OCI-LY3 (cell line): Measurements from ENCODE around the gene CA4.

Source experiments
- EZH2phosphoT487 ChIP-seq: fragments of 200-600 bp; shearing (Covaris generic); IDR thresholded peaks from 2 replicates; pipeline ENCODE4 v1.6.1; 2018; ENCODE audit warnings: antibody characterized with exemption, mixed run types, low read depth
- TF ChIP-seq, protein P1 (sequence below): fragments of 200-600, 300-600 bp; sonication (generic); IDR thresholded peaks from 2 replicates; pipeline ENCODE4 v1.5.1; 2014; ENCODE audit warnings: antibody characterized with exemption, low read length, low read depth

DNA sequence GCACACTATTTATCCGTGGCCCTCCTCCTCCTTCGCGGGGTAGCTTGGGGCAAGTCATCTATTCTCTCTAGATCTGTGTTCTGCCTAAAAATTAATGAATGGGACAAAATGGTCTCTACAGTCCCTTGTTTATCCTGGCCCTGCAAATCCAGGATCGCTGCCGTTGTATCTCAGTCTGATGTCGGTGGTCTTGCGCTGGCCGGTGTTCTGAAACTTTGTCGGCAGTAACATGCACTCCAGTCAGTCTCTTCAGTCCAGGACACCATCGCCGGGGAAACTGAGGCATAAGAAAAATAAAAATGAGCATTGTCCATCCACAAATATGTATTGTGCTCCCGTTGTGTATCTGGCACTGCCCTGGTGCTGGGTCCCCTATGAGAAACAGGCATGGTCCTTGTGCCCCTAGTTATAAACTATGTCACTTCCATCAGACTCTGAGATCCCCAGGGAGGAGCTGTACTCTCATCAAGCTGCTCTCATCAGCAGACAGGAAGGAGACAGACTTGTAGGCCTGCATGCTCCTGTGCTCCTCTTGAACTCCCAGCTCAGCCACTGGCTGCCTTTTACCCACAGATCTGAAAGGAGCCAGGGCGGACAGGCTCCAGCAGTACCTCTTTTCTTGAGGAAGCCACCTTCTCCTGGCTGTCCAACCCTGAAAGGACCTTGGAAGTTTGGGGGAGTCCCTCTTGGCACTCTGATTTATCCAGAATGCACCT lies 13.7 kb upstream of the CA4 start:
- TF ChIP-seq, protein P1, sequence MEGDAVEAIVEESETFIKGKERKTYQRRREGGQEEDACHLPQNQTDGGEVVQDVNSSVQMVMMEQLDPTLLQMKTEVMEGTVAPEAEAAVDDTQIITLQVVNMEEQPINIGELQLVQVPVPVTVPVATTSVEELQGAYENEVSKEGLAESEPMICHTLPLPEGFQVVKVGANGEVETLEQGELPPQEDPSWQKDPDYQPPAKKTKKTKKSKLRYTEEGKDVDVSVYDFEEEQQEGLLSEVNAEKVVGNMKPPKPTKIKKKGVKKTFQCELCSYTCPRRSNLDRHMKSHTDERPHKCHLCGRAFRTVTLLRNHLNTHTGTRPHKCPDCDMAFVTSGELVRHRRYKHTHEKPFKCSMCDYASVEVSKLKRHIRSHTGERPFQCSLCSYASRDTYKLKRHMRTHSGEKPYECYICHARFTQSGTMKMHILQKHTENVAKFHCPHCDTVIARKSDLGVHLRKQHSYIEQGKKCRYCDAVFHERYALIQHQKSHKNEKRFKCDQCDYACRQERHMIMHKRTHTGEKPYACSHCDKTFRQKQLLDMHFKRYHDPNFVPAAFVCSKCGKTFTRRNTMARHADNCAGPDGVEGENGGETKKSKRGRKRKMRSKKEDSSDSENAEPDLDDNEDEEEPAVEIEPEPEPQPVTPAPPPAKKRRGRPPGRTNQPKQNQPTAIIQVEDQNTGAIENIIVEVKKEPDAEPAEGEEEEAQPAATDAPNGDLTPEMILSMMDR: no peak
- no peak for TF ChIP-seq EZH2phosphoT487
